Prostate gland (tissue), 2 donors: ENCODE measurements around the gene TMEM88.

ENCODE experiments used
- CTCF ChIP-seq, 4 experiments: fragments of 200-600 bp in 2 of 4; fragments of 450-650 bp in 2 of 4; sonication (generic) in 2 of 4; IDR thresholded peaks; 1 replicate in 3 of 4; 2 replicates in 1 of 4; pipeline ENCODE4 v1.5.1; 2016 to 2019; ENCODE audit warnings: antibody characterized with exemption in 4 of 4, mild to moderate bottlenecking in 2 of 4, moderate library complexity in 2 of 4
- POLR2A ChIP-seq: fragments of 450-650 bp; IDR thresholded peaks from one replicate; pipeline ENCODE4 v1.6.1; 2016; ENCODE audit warnings: antibody characterized with exemption, mild to moderate bottlenecking

- TF ChIP-seq CTCF (IDR thresholded peaks at IDR 0.05): no peak
- no peak for TF ChIP-seq POLR2A
Measured at GRCh38 chr17:7867881-7868329, 13.0 kb downstream of the TMEM88 start.
